ENCODE data around the gene JAZF1. TPM values are rescaled to one million over a fixed set of nuclear protein-coding genes. Genes with fewer than 3 reads are reported as not detected.

The JAZF1 gene
- total RNA-seq, 1 experiment from 2014 or later: 3.4 TPM

DNA sequence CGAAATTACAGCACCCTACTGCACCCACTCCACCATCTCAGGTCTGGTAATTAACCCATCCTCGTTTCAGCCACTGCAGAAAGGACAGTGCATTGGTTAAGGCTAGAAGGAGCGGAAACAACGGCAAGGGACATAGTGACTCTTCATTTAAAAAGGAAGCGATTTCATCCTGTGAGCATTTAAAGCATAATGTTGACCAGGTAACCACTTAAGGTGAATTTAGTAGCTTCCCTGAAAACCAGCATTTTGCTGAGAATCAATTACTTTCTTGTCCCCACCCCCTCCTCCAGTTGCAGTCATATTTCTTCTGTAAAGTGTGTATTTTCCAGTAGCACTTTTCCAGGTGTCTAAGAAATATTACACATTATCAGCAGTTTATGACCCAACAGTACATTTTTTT is 821 bp upstream of the JAZF1 start:
- H3K4me2 ChIP-seq (ENCODE audit: low read length): peak overlapping the region; percentile 91; the same call in 1 of the 2 replicates
- DNase-seq (ENCODE audit: low read depth, low spot score): no peak
- POLR2A ChIA-PET: no interaction called here

More for the DNA sequence above, 821 bp upstream of the JAZF1 start:
- Histone ChIP-seq H3K27me3 (ENCODE audit: insufficient read depth, low read length) (no peaks in the 10 kb centered on the region), H3K9me2 (ENCODE audit: insufficient read depth) (no peaks in the 10 kb centered on the region), H3K9me3 (ENCODE audit: control insufficient read depth in 1 of 2, insufficient read depth in 1 of 2, low read depth in 1 of 2, low read length in 2 of 2) (no peaks in the 10 kb centered on the region), H2AFZ (ENCODE audit: low read depth, low read length, poor library complexity, severe bottlenecking) (peak overlapping the region; percentile 99), H4K20me1 (ENCODE audit: insufficient read depth) (no peaks in the 10 kb centered on the region), H3K9ac (ENCODE audit: low read length) (no peak overlapping the region), H3K4me1 (ENCODE audit: control insufficient read depth in 1 of 2, insufficient read depth in 2 of 2, low read length in 2 of 2) (peaks cover 4 to 14% of the 10 kb centered on the region in 2 experiments; a peak in 3 of 4 replicates), H3K79me2 (ENCODE audit: insufficient read depth, low read length) (no peaks in the 10 kb centered on the region), H3K4me3 (replicated peaks in 1 of 2; ENCODE audit: low read depth in 1 of 2, low read length in 2 of 2) (peak overlapping the region in 1 of 2 experiments; percentile 63; a peak in 2 of 4 replicates), H3K27ac (ENCODE audit: low read depth, low read length) (no peak overlapping the region), H3K36me3 (ENCODE audit: control insufficient read depth in 1 of 2, insufficient read depth in 2 of 2, low read length in 2 of 2) (no peaks in the 10 kb centered on the region)
- ChIA-PET RAD21 (ENCODE audit: low non-redundant PET in 1 of 2, low total read pairs in 2 of 2, uncharacterized antibody in 2 of 2, unreplicated experiment in 2 of 2) (no interaction called here), CTCF (no interaction called here)
- TF ChIP-seq ELF1 (IDR thresholded peaks at IDR 0.05; ENCODE audit: borderline replicate concordance, low read depth): no peak
- TF ChIP-seq, protein P1, sequence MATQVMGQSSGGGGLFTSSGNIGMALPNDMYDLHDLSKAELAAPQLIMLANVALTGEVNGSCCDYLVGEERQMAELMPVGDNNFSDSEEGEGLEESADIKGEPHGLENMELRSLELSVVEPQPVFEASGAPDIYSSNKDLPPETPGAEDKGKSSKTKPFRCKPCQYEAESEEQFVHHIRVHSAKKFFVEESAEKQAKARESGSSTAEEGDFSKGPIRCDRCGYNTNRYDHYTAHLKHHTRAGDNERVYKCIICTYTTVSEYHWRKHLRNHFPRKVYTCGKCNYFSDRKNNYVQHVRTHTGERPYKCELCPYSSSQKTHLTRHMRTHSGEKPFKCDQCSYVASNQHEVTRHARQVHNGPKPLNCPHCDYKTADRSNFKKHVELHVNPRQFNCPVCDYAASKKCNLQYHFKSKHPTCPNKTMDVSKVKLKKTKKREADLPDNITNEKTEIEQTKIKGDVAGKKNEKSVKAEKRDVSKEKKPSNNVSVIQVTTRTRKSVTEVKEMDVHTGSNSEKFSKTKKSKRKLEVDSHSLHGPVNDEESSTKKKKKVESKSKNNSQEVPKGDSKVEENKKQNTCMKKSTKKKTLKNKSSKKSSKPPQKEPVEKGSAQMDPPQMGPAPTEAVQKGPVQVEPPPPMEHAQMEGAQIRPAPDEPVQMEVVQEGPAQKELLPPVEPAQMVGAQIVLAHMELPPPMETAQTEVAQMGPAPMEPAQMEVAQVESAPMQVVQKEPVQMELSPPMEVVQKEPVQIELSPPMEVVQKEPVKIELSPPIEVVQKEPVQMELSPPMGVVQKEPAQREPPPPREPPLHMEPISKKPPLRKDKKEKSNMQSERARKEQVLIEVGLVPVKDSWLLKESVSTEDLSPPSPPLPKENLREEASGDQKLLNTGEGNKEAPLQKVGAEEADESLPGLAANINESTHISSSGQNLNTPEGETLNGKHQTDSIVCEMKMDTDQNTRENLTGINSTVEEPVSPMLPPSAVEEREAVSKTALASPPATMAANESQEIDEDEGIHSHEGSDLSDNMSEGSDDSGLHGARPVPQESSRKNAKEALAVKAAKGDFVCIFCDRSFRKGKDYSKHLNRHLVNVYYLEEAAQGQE (IDR thresholded peaks at IDR 0.05; ENCODE audit: low read depth): no peak
- TF ChIP-seq, protein P2, sequence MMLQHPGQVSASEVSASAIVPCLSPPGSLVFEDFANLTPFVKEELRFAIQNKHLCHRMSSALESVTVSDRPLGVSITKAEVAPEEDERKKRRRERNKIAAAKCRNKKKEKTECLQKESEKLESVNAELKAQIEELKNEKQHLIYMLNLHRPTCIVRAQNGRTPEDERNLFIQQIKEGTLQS (IDR thresholded peaks at IDR 0.05): no peak
- TF ChIP-seq CBX3 (IDR thresholded peaks at IDR 0.05; ENCODE audit: low read depth): no peak
- TF ChIP-seq EGR1 (IDR thresholded peaks at IDR 0.05; ENCODE audit: low read depth): no peak
- TF ChIP-seq POLR2A (IDR thresholded peaks at IDR 0.05; ENCODE audit: borderline replicate concordance, extremely low read depth, insufficient read depth, insufficient read length): no peak
- TF ChIP-seq, protein P3, sequence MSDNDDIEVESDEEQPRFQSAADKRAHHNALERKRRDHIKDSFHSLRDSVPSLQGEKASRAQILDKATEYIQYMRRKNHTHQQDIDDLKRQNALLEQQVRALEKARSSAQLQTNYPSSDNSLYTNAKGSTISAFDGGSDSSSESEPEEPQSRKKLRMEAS (IDR thresholded peaks at IDR 0.05): no peak
- no TSS peak for BruUV-seq (replicated peaks)
- intact Hi-C loops (cut with micrococcal nuclease): no loop called here
- no peak for ATAC-seq
